Adrenal gland (tissue), 5 donors: ENCODE data around the gene SUSD3.

Experiments
- POLR2A ChIP-seq, 2 donors: fragments of 450-650 bp; IDR thresholded peaks; one replicate each; pipeline ENCODE4 v1.6.1; 2017; ENCODE audit warnings: antibody characterized with exemption in 2 of 2, mild to moderate bottlenecking in 2 of 2, moderate library complexity in 1 of 2
- TF ChIP-seq, protein P1 (sequence below), 6 experiments: fragments of 450-650 bp in 4 of 6; fragments of 200-600 bp in 2 of 6; sonication (generic) in 1 of 6; IDR thresholded peaks; 1 replicate in 5 of 6; 2 replicates in 1 of 6; pipeline versions ENCODE4 v1.5.1 to v1.8.0; 2016 to 2021; ENCODE audit warnings: antibody characterized with exemption in 6 of 6, mild to moderate bottlenecking in 2 of 6, moderate library complexity in 1 of 6
- donor health status: DM: no; HTN: no; CAD: no.

DNA sequence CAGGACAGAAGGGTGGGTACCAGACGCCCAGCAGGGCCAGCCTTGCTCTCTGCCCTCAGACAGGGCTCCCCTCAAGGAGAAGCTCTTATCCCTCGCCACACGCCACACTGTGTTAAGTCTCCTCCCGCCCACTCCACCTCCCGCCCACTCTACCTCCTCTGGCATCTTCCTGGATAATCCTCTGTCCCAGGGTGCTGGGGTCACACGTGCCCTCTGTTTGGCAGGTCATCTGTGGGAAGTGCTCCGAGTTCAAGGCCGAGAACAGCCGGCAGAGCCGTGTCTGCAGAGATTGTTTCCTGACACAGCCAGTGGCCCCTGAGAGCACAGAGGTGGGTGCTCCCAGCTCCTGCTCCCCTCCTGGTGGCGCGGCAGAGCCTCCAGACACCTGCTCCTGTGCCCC, 26.0 kb upstream of the SUSD3 start:
- TF ChIP-seq, protein P1, sequence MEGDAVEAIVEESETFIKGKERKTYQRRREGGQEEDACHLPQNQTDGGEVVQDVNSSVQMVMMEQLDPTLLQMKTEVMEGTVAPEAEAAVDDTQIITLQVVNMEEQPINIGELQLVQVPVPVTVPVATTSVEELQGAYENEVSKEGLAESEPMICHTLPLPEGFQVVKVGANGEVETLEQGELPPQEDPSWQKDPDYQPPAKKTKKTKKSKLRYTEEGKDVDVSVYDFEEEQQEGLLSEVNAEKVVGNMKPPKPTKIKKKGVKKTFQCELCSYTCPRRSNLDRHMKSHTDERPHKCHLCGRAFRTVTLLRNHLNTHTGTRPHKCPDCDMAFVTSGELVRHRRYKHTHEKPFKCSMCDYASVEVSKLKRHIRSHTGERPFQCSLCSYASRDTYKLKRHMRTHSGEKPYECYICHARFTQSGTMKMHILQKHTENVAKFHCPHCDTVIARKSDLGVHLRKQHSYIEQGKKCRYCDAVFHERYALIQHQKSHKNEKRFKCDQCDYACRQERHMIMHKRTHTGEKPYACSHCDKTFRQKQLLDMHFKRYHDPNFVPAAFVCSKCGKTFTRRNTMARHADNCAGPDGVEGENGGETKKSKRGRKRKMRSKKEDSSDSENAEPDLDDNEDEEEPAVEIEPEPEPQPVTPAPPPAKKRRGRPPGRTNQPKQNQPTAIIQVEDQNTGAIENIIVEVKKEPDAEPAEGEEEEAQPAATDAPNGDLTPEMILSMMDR (IDR thresholded peaks at IDR 0.05), result no peak
- TF ChIP-seq POLR2A (IDR thresholded peaks at IDR 0.05), result no peak
